ENCODE data around the gene GALNT17.
A peak's percentile ranks its signal among the peaks of the same experiment; 100 is the strongest.
"Not testable (repeated sequence)": the region's sequence is repeated elsewhere in the genome, so short reads cannot be mapped to it uniquely, and the experiment has no call there.

The GALNT17 gene

GRCh38 chr7:71171476-71171875 is 39.5 kb downstream of the GALNT17 start:
- DNase-seq: no peak

- peak; percentile 36 for DNase-seq
Measured at GRCh38 chr7:71173955-71174354, 42.0 kb downstream of the GALNT17 start.

- no peak for DNase-seq
Measured at GRCh38 chr7:71182438-71182935, 50.5 kb downstream of the GALNT17 start.

GRCh38 chr7:71184136-71184535 is 52.2 kb downstream of the GALNT17 start:
- DNase-seq: no peak

- no peak for DNase-seq
Measured at GRCh38 chr7:71184609-71185008, 52.7 kb downstream of the GALNT17 start.

GRCh38 chr7:71186535-71187057 is 54.7 kb downstream of the GALNT17 start:
- DNase-seq: no peak

- DNase-seq: no peak
Measured at GRCh38 chr7:71191771-71192170, 59.8 kb downstream of the GALNT17 start.

- no peak for DNase-seq
Measured at GRCh38 chr7:71193099-71193810, 61.3 kb downstream of the GALNT17 start.

- DNase-seq: no peak
Measured at GRCh38 chr7:71198391-71198790, 66.4 kb downstream of the GALNT17 start.

GRCh38 chr7:71198887-71199286 is 66.9 kb downstream of the GALNT17 start:
- DNase-seq: no peak

- no peak for DNase-seq
Measured at GRCh38 chr7:71206184-71206583, 74.2 kb downstream of the GALNT17 start.

- no peak for DNase-seq
Measured at GRCh38 chr7:71208881-71209280, 76.9 kb downstream of the GALNT17 start.

GRCh38 chr7:71209484-71209883 is 77.5 kb downstream of the GALNT17 start:
- not testable (repeated sequence) for DNase-seq

GRCh38 chr7:71210220-71210619 is 78.3 kb downstream of the GALNT17 start:
- DNase-seq: no peak

- DNase-seq: not testable (repeated sequence)
Measured at GRCh38 chr7:71212433-71212832, 80.5 kb downstream of the GALNT17 start.

GRCh38 chr7:71216211-71216610 is 84.3 kb downstream of the GALNT17 start:
- DNase-seq: no peak

GRCh38 chr7:71220210-71220695 is 88.3 kb downstream of the GALNT17 start:
- no peak for DNase-seq

GRCh38 chr7:71221049-71221448 is 89.1 kb downstream of the GALNT17 start:
- no peak for DNase-seq

GRCh38 chr7:71221549-71221948 is 89.6 kb downstream of the GALNT17 start:
- no peak for DNase-seq

GRCh38 chr7:71227126-71227525 is 95.2 kb downstream of the GALNT17 start:
- DNase-seq: no peak

- DNase-seq: no peak
Measured at GRCh38 chr7:71229148-71229547, 97.2 kb downstream of the GALNT17 start.

GRCh38 chr7:71229699-71230098 is 97.8 kb downstream of the GALNT17 start:
- no peak for DNase-seq

GRCh38 chr7:71235253-71235652 is 103.3 kb downstream of the GALNT17 start:
- no peak for DNase-seq

Measured in femur (tissue), 1 donor.